PC-3 (cell line): ENCODE results near the gene NPR3.
A peak's percentile ranks its signal among the peaks of the same experiment; 100 is the strongest.

Experiments
- CTCF ChIP-seq: fragments of 300-600 bp; sonication (generic); conservative IDR thresholded peaks from 2 replicates; pipeline ENCODE4 v1.5.1; 2017; ENCODE audit warnings: antibody characterized with exemption, low read depth, mild to moderate bottlenecking, low read length
- EZH2 ChIP-seq: fragments of 300-600 bp; sonication (generic); IDR thresholded peaks from one replicate; pipeline ENCODE4 v1.6.1; 2017; ENCODE audit warnings: antibody characterized with exemption, mild to moderate bottlenecking, low read length; ENCODE audit not compliant: unreplicated experiment
- EZH2phosphoT487 ChIP-seq: fragments of 300-600 bp; sonication (generic); IDR thresholded peaks from 2 replicates; pipeline ENCODE4 v1.6.1; 2018; ENCODE audit warnings: mild to moderate bottlenecking, antibody characterized with exemption, low read length, borderline replicate concordance

GRCh38 chr5:32712481-32713360, 1.6 kb downstream of the NPR3 start:
- peak; percentile 27; the same call in 1 of the 2 replicates for TF ChIP-seq CTCF
- TF ChIP-seq EZH2 = no peak
- TF ChIP-seq EZH2phosphoT487 = no peak
